Measurements from ENCODE around the gene TNRC18. TPM values are rescaled to one million over a fixed set of nuclear protein-coding genes. Genes with fewer than 3 reads are reported as not detected.
"Not testable (repeated sequence)": the region's sequence is repeated elsewhere in the genome, so short reads cannot be mapped to it uniquely, and the experiment has no call there.

The TNRC18 gene
- total RNA-seq, 1 donor from 2014 or later, result 57.2 TPM

GRCh38 chr7:5360451-5360850 is 63.2 kb downstream of the TNRC18 start:
- TF ChIP-seq CTCF (IDR thresholded peaks at IDR 0.05), result no peak
- Mint-ChIP-seq H3K27me3 (no peaks in the 10 kb centered on the region), H3K9me3 (no peaks in the 10 kb centered on the region), H3K4me3 (no peak overlapping the region), H3K27ac (no peak overlapping the region), H3K36me3 (ENCODE audit: low read depth) (peaks cover 60% of the 10 kb centered on the region), H3K4me1 (peaks cover 12% of the 10 kb centered on the region)
- no peak for ATAC-seq (ENCODE audit: low read depth)
- intact Hi-C loops (cut with micrococcal nuclease), result loop anchor here (10.0 kb wide), 1 partner anchor 314 kb away; no protein-coding TSS in a partner anchor
- no peak for DNase-seq
- POLR2A ChIA-PET, result no interaction called here
- CTCF ChIA-PET, result no interaction called here

GRCh38 chr7:5360021-5360420 is 63.6 kb downstream of the TNRC18 start:
- DNase-seq; H3K27ac Mint-ChIP-seq; POLR2A ChIA-PET; H3K27me3 Mint-ChIP-seq; H3K4me3 Mint-ChIP-seq; ATAC-seq (ENCODE audit: low read depth); CTCF ChIA-PET; H3K9me3 Mint-ChIP-seq: not testable (repeated sequence)
- H3K4me1 Mint-ChIP-seq, result peaks cover 12% of the 10 kb centered on the region
- intact Hi-C loops (cut with micrococcal nuclease), result loop anchor here (10.0 kb wide), 1 partner anchor 315 kb away; no protein-coding TSS in a partner anchor
- H3K36me3 Mint-ChIP-seq (ENCODE audit: low read depth), result peaks cover 64% of the 10 kb centered on the region

- Mint-ChIP-seq H3K27me3 (no peaks in the 10 kb centered on the region), H3K4me3 (no peak overlapping the region), H3K9me3 (no peaks in the 10 kb centered on the region), H3K27ac (no peak overlapping the region), H3K4me1 (peaks cover 13% of the 10 kb centered on the region), H3K36me3 (ENCODE audit: low read depth) (peaks cover 71% of the 10 kb centered on the region)
- POLR2A ChIA-PET, result no interaction called here
- DNase-seq (no peak), ATAC-seq (ENCODE audit: low read depth) (no peak)
- intact Hi-C loops (cut with micrococcal nuclease), result no loop called here
- CTCF ChIA-PET, result interaction anchor here (1.5 kb wide), 1 partner anchor 134 kb away, joined by 3 read pairs; no protein-coding TSS in a partner anchor
- no peak for TF ChIP-seq CTCF (IDR thresholded peaks at IDR 0.05)
These were observed 64.3 kb downstream of the TNRC18 start for GRCh38 chr7:5359344-5359743.

- no peak overlapping the region for H3K27ac Mint-ChIP-seq
- H3K4me1 Mint-ChIP-seq, result peaks cover 3% of the 10 kb centered on the region
- DNase-seq, result no peak
- intact Hi-C loops (cut with micrococcal nuclease), result no loop called here
- ChIA-PET POLR2A (no interaction called here), CTCF (interaction anchor here (1.5 kb wide), 1 partner anchor 135 kb away, joined by 3 read pairs; no protein-coding TSS in a partner anchor)
- no peaks in the 10 kb centered on the region for H3K9me3 Mint-ChIP-seq
- no peak for ATAC-seq (ENCODE audit: low read depth)
- H3K27me3 Mint-ChIP-seq, result no peaks in the 10 kb centered on the region
- no peak overlapping the region for H3K4me3 Mint-ChIP-seq
- no peak for TF ChIP-seq CTCF (IDR thresholded peaks at IDR 0.05)
- peaks cover 83% of the 10 kb centered on the region for H3K36me3 Mint-ChIP-seq (ENCODE audit: low read depth)
These were observed 65.7 kb downstream of the TNRC18 start for GRCh38 chr7:5357951-5358350.

GRCh38 chr7:5356751-5357119 is 66.9 kb downstream of the TNRC18 start:
- peaks cover 88% of the 10 kb centered on the region for H3K36me3 Mint-ChIP-seq (ENCODE audit: low read depth)
- ChIA-PET POLR2A (interaction anchor here (0.7 kb wide), 1 partner anchor 74 kb away, joined by 6 read pairs; no protein-coding TSS in a partner anchor), CTCF (no interaction called here)
- no peak for TF ChIP-seq CTCF (IDR thresholded peaks at IDR 0.05)
- no peak overlapping the region for H3K27ac Mint-ChIP-seq
- H3K9me3 Mint-ChIP-seq, result no peaks in the 10 kb centered on the region
- H3K4me3 Mint-ChIP-seq, result no peak overlapping the region
- no peaks in the 10 kb centered on the region for H3K27me3 Mint-ChIP-seq
- ATAC-seq (ENCODE audit: low read depth) (no peak), DNase-seq (no peak)
- intact Hi-C loops (cut with micrococcal nuclease), result no loop called here
- peaks cover 3% of the 10 kb centered on the region for H3K4me1 Mint-ChIP-seq

Data from activated B cell treated with CpG ODN at 0.5 μM for 24 hours (primary cell).